K562 (cell line): ENCODE results near the gene NHLH1. TPM values are rescaled to one million over a fixed set of nuclear protein-coding genes. Genes with fewer than 3 reads are reported as not detected.

Source experiments
- ATAC-seq: fragments of 200-7000 bp; cut with Tn5 transposase; 3 replicates; pipeline ENCODE4 v1.9.1; 2020; ENCODE audit warnings: moderate library complexity
- BruUV-seq: library from RNA; stranded (reverse); fragments of 400-500 nt; replicated peaks from 2 replicates; lab custom pipeline; 2021; lab: Mats Ljungman, UMichigan
- CTCF ChIA-PET: fragments of 300-600 bp; formaldehyde crosslinking; extraction: SDS; loops from one replicate; lab custom pipeline; 2021; ENCODE audit warnings: low intra/inter-chr PET ratio; lab: Yijun Ruan, JAX
- POLR2A ChIA-PET: fragments of 300-600, 350-650 bp; sonication (Branson Sonifier 250); formaldehyde crosslinking; extraction: SDS; loops from one replicate; lab custom pipeline; 2021; ENCODE audit warnings: antibody characterized with exemption, inconsistent platforms; lab: Yijun Ruan, JAX
- DNase-seq, 4 experiments: peaks; one replicate each; pipeline versions ENCODE4 v3.0.0 to v3.0.0-alpha.2; 2011 to 2018; ENCODE audit warnings: low spot score in 3 of 4, mixed read lengths in 3 of 4; ENCODE audit errors: extremely low read depth in 1 of 4
- FAIRE-seq: peaks from 2 replicates; lab custom pipeline; 2011; peaks lifted over from hg19 to GRCh38; lab: Jason Lieb, UNC
- H2AFZ ChIP-seq: 2 replicates; pipeline ENCODE4 v1.6.0; 2011; ENCODE audit warnings: low read depth, low read length, control low read depth, inconsistent platforms
- H3K27ac ChIP-seq: fragments of 200-600 bp; 3 replicates; pipeline ENCODE4 v1.8.0; 2011; ENCODE audit warnings: low read depth, mild to moderate bottlenecking, control low read depth, inconsistent platforms, low read length, moderate library complexity, mixed read lengths; ENCODE audit errors: extremely low read depth
- H3K27me3 ChIP-seq, 2 experiments: fragments of 300-600 bp in 1 of 2; 2 replicates in 1 of 2; 3 replicates in 1 of 2; pipeline versions ENCODE4 v1.6.0 to v1.8.0; 2011; ENCODE audit warnings: inconsistent platforms in 2 of 2, low read length in 2 of 2, mild to moderate bottlenecking in 1 of 2, mixed read lengths in 1 of 2, moderate library complexity in 1 of 2; ENCODE audit not compliant: control insufficient read depth in 2 of 2, insufficient read depth in 2 of 2
- H3K36me3 ChIP-seq: fragments of 300-600 bp; 3 replicates; pipeline ENCODE4 v1.8.0; 2011; ENCODE audit warnings: mild to moderate bottlenecking, low read length, inconsistent platforms; ENCODE audit not compliant: control insufficient read depth, insufficient read depth
- H3K4me1 ChIP-seq, 2 experiments: fragments of 200-600 bp in 1 of 2; replicated peaks in 1 of 2; 2 replicates in 1 of 2; 3 replicates in 1 of 2; pipeline versions ENCODE4 v1.5.1 to v1.8.0; 2011; ENCODE audit warnings: inconsistent platforms in 2 of 2, low read length in 2 of 2, mild to moderate bottlenecking in 1 of 2, mixed read lengths in 1 of 2, moderate library complexity in 1 of 2; ENCODE audit not compliant: control insufficient read depth in 2 of 2, insufficient read depth in 2 of 2
- H3K4me2 ChIP-seq: 2 replicates; pipeline ENCODE4 v1.6.1; 2011; ENCODE audit warnings: low read length, control low read depth, inconsistent platforms, mixed read lengths; ENCODE audit not compliant: insufficient read depth
- H3K4me3 ChIP-seq: fragments of 200-600 bp; sonication (generic), shearing (Covaris generic); 2 replicates; pipeline ENCODE4 v1.5.1; 2016; ENCODE audit warnings: control low read depth, inconsistent platforms
- H3K79me2 ChIP-seq: fragments of 200-600 bp; 3 replicates; pipeline ENCODE4 v1.8.0; 2011; ENCODE audit warnings: low read length, inconsistent platforms; ENCODE audit not compliant: control insufficient read depth, insufficient read depth
- H3K9ac ChIP-seq, 2 experiments: 2 replicates each; pipeline versions ENCODE4 v1.6.0 to v1.6.1; 2011; ENCODE audit warnings: low read depth in 2 of 2, low read length in 2 of 2, control low read depth in 1 of 2, inconsistent platforms in 1 of 2, mild to moderate bottlenecking in 1 of 2, mixed read lengths in 1 of 2; ENCODE audit not compliant: insufficient read depth in 1 of 2
- H3K9me1 ChIP-seq: one replicate; pipeline ENCODE4 v1.6.0; 2011; ENCODE audit warnings: inconsistent platforms, mild to moderate bottlenecking, low read length, moderate library complexity; ENCODE audit not compliant: control insufficient read depth, insufficient read depth
- H3K9me3 ChIP-seq: replicated peaks from 2 replicates; pipeline ENCODE4 v1.5.1; 2011; ENCODE audit warnings: low read depth, low read length, inconsistent platforms; ENCODE audit not compliant: control insufficient read depth, insufficient read depth
- H4K20me1 ChIP-seq: replicated peaks from 2 replicates; pipeline ENCODE4 v1.6.1; 2011; ENCODE audit warnings: low read length, inconsistent platforms, mixed read lengths; ENCODE audit not compliant: control insufficient read depth, insufficient read depth
- ARHGAP35 ChIP-seq: fragments of 450-650 bp; IDR thresholded peaks from 2 replicates; pipeline ENCODE4 v1.6.1; 2018; ENCODE audit not compliant: partially characterized antibody
- CEBPG ChIP-seq, 3 experiments: fragments of 200-800 bp in 1 of 3; sonication (Bioruptor generic) in 1 of 3; sonication (generic) in 1 of 3; formaldehyde crosslinking in 1 of 3; IDR thresholded peaks in 2 of 3; conservative IDR thresholded peaks in 1 of 3; 2 replicates each; pipeline versions ENCODE4 v1.6.1 to v1.8.0; 2016 to 2022; ENCODE audit warnings: missing compliant biosample characterization in 2 of 3, missing genetic modification characterization in 2 of 3, mild to moderate bottlenecking in 1 of 3, missing genetic modification reagents in 1 of 3
- EGR1 ChIP-seq: fragments of 450-650 bp; conservative IDR thresholded peaks from 2 replicates; pipeline ENCODE4 v1.6.1; 2017; ENCODE audit warnings: mild to moderate bottlenecking
- ETV6 ChIP-seq, 3 experiments: fragments of 150-350 bp in 1 of 3; sonication (generic) in 1 of 3; formaldehyde crosslinking in 1 of 3; IDR thresholded peaks; 2 replicates each; pipeline versions ENCODE4 v1.6.1 to v1.8.0; 2014 to 2022; ENCODE audit warnings: borderline replicate concordance in 2 of 3, low read depth in 2 of 3, antibody characterized with exemption in 1 of 3, low read length in 1 of 3, mild to moderate bottlenecking in 1 of 3, missing genetic modification reagents in 1 of 3
- GABPB1 ChIP-seq: sonication (generic); formaldehyde crosslinking; IDR thresholded peaks from 2 replicates; pipeline ENCODE4 v1.8.0; 2022; ENCODE audit warnings: mild to moderate bottlenecking, missing genetic modification reagents
- HDAC2 ChIP-seq: fragments of 450-650 bp; IDR thresholded peaks from 2 replicates; pipeline ENCODE4 v1.6.1; 2016; ENCODE audit warnings: mild to moderate bottlenecking
- HNRNPUL1 ChIP-seq: fragments of 200-400 bp; formaldehyde crosslinking; IDR thresholded peaks from 2 replicates; pipeline ENCODE4 v1.6.1; 2017; ENCODE audit warnings: low read length
- KAT2B ChIP-seq: IDR thresholded peaks from one replicate; pipeline ENCODE4 v1.6.1; 2012; ENCODE audit warnings: low read depth, mild to moderate bottlenecking, control low read depth, inconsistent platforms, low read length, moderate library complexity
- LEF1 ChIP-seq: fragments of 450-650 bp; IDR thresholded peaks from 2 replicates; pipeline ENCODE4 v1.6.1; 2016; ENCODE audit warnings: mild to moderate bottlenecking
- MCM5 ChIP-seq: fragments of 450-650 bp; IDR thresholded peaks from 2 replicates; pipeline ENCODE4 v1.6.1; 2016; ENCODE audit warnings: low read depth
- MIER1 ChIP-seq: fragments of 450-650 bp; IDR thresholded peaks from 2 replicates; pipeline ENCODE4 v1.6.1; 2016; ENCODE audit warnings: antibody characterized with exemption, mild to moderate bottlenecking, low read depth
- OTX1 ChIP-seq: fragments of 450-650 bp; formaldehyde crosslinking; IDR thresholded peaks from 2 replicates; pipeline ENCODE4 v1.4.0; 2022; ENCODE audit warnings: mild to moderate bottlenecking
- POLR2B ChIP-seq: fragments of 450-650 bp; IDR thresholded peaks from 2 replicates; pipeline ENCODE4 v1.6.1; 2018; ENCODE audit warnings: low read depth; ENCODE audit not compliant: partially characterized antibody
- RAD21 ChIP-seq, 2 experiments: fragments of 250-450 bp in 1 of 2; fragments of 450-650 bp in 1 of 2; sonication (Bioruptor Pico) in 1 of 2; formaldehyde crosslinking in 1 of 2; IDR thresholded peaks in 1 of 2; conservative IDR thresholded peaks in 1 of 2; 2 replicates each; pipeline versions ENCODE4 v1.4.0 to v1.8.0; 2020 to 2022; ENCODE audit warnings: mild to moderate bottlenecking in 2 of 2, moderate library complexity in 1 of 2
- SOX6 ChIP-seq: fragments of 450-650 bp; IDR thresholded peaks from 2 replicates; pipeline ENCODE4 v1.6.1; 2014; ENCODE audit warnings: mild to moderate bottlenecking
- SP1 ChIP-seq: sonication (generic); formaldehyde crosslinking; IDR thresholded peaks from 2 replicates; pipeline ENCODE4 v1.8.1; 2022; ENCODE audit warnings: mild to moderate bottlenecking, missing genetic modification reagents
- TAL1 ChIP-seq: fragments of 450-650 bp; IDR thresholded peaks from 2 replicates; pipeline ENCODE4 v1.6.1; 2016; ENCODE audit warnings: mild to moderate bottlenecking
- ZNF239 ChIP-seq: fragments of 250-450 bp; sonication (Bioruptor Pico); IDR thresholded peaks from 2 replicates; pipeline ENCODE4 v1.4.0; 2020; ENCODE audit warnings: mild to moderate bottlenecking
- ZNF584 ChIP-seq: fragments of 200-800 bp; sonication (Bioruptor generic); IDR thresholded peaks from 2 replicates; pipeline ENCODE4 v1.6.1; 2016; ENCODE audit warnings: low read depth, mild to moderate bottlenecking, missing genetic modification characterization, missing compliant biosample characterization
- WGBS: fragments of 100-300 bp; shearing (Covaris generic); methylation state at CpG from one replicate; pipeline ENCODE4 v1.1.6; 2016; ENCODE audit warnings: low coverage, mixed read lengths; ENCODE audit not compliant: insufficient coverage; ENCODE audit errors: missing lambda C conversion rate; 5-methylcytosine and 5-hydroxymethylcytosine counted together
- in situ Hi-C: fragments of 300-500 bp; cut with MboI; formaldehyde crosslinking; loops from 4 replicates; pipeline ENCODE4 v1.15.0; 2018; ENCODE audit warnings: inconsistent platforms, mixed read lengths
- intact Hi-C: fragments of 100-400 bp; cut with micrococcal nuclease; formaldehyde crosslinking; loops from 2 replicates; pipeline ENCODE4 v1.14.2; 2022
- polyA plus RNA-seq, 8 experiments: library from polyadenylated mRNA; depleted of rRNA in 4 of 8; stranded (reverse) in 5 of 8; unstranded in 3 of 8; fragments of >200 nt; fragmentation: Nextera tagmentation in 2 of 8; fragmentation: Illumina TruSeq in 1 of 8; extraction: Ambion mirVana in 2 of 8; extraction: Trizol in 1 of 8; gene quantifications; 2 replicates each; pipeline versions ENCODE4 v1.2.1 to v1.2.3, GENCODE V29; 2011 to 2014; ENCODE audit warnings: inconsistent platforms in 1 of 8, missing spikeins in 1 of 8
- total RNA-seq, 7 experiments: library from RNA; depleted of rRNA in 6 of 7; stranded (reverse); fragments of >200 nt in 6 of 7; fragmentation: Illumina TruSeq in 2 of 7; extraction: Trizol in 2 of 7; gene quantifications; 2 replicates each; pipeline versions ENCODE4 v1.2.1 to v1.2.3, GENCODE V29; 2011 to 2021; ENCODE audit warnings: low replicate concordance in 1 of 7
- TF ChIP-seq, protein P1 (sequence below): sonication (generic); formaldehyde crosslinking; IDR thresholded peaks from 2 replicates; pipeline ENCODE4 v1.9.0; 2022; ENCODE audit warnings: mild to moderate bottlenecking, missing genetic modification reagents

NHLH1 gene
- total and polyA plus RNA-seq, 9 of the 15 experiments (the other 6 are each of a cell fraction or from before 2014, with no cell fraction given), result 0.09 to 1.3 (median 0.35) TPM; not detected in 1

DNA sequence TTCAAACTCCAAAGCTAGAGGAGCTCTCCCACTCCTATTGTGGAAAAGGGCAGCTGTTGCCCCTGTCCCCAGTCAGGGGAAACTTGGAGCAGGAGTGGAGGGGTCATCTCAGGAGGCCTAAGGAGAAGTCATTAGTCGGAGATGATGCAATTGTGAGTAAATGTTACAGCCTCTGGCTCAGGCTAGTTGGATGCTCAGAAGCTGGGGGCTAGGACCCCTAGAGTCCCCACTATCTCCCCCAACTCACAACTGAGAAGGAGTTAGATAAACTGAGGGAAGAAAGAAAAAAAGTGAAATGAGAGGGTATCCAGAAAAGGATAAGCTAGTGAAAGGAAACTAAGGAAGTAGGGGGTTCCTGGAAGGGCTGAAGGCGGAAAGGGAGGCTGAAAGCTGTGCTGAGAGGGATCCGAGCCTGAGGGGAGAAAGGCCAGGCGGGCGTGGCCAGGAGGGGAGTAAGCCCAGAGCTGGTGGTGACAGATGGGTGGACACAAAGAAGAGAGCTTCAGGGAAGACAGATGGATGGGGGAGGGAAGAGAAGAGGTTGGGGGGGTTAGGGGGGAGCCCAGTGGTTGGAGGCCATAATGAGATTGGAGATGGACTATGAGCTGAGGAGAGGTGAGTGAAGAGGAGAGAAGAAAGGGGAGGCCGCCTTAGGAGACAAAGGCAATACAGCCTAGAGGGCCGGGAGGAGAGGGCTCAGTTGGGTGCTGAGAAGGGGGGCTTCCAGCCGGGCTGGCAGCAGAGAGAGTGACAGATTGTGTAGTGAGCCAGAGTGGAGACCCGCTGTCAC, 4.5 kb upstream of the NHLH1 start:
- Histone ChIP-seq H3K4me2 (peak overlapping the region; percentile 48; the same call in 1 of the 2 replicates), H3K36me3 (peaks cover 30% of the 10 kb centered on the region; the same call in 2 of the 3 replicates), H4K20me1 (no peaks in the 10 kb centered on the region), H3K9ac (peak overlapping the region; percentile 62 to 81; a peak in 3 of 4 replicates), H2AFZ (peak overlapping the region; percentile 60; the same call in 1 of the 2 replicates), H3K4me3 (no peak overlapping the region), H3K4me1 (peaks cover 18 to 34% of the 10 kb centered on the region in 2 experiments), H3K79me2 (no peaks in the 10 kb centered on the region), H3K27me3 (no peaks in the 10 kb centered on the region), H3K9me3 (no peaks in the 10 kb centered on the region), H3K9me1 (no peaks in the 10 kb centered on the region), H3K27ac (peak overlapping the region; percentile 73)
- BruUV-seq, result no TSS peak
- intact Hi-C loops (loop anchor here (2.0 kb wide), 1 partner anchor 14 kb away; no protein-coding TSS in a partner anchor), in situ Hi-C loops (no loop called here)
- POLR2A ChIA-PET, result interaction anchor here (0.6 to 5.8 kb wide), 15 partner anchors 11 to 375 kb away, joined by 3 to 27 read pairs (median 3); partner anchors contain the start of genes COPA and NCSTN
- peak; percentile 15 for FAIRE-seq
- CTCF ChIA-PET, result no interaction called here
- WGBS, result 5% methylated on average over 6 of the region's 9 CpGs
- ATAC-seq, result peak; percentile 85
- DNase-seq, result peak; percentile 75 to 78 (median 78)
- TF ChIP-seq EGR1 (no peak), TAL1 (peak; percentile 31; the same call in 1 of the 2 replicates), MIER1 (no peak), HDAC2 (peak; percentile 86; the same call in 1 of the 2 replicates), ZNF584 (CRISPR knock-in tag) (peak; percentile 95), SOX6 (0 out of 2 replicates have a peak, but pooled peaks have one; percentile 55), GABPB1 (CRISPR knock-in tag) (no peak), ARHGAP35 (no peak), POLR2B (peak; percentile 62), LEF1 (peak; percentile 89; the same call in 1 of the 2 replicates), ZNF239 (CRISPR knock-in tag) (peak; percentile 56; the same call in 1 of the 2 replicates), RAD21 (CRISPR knock-in tag; conservative IDR thresholded peaks at IDR 0.05 in 1 of 2, IDR thresholded peaks at IDR 0.05 in 1 of 2) (0 out of 4 replicates have a peak, but pooled peaks of 1 of the 2 experiments have one; percentile 23), HNRNPUL1 (no peak), SP1 (CRISPR knock-in tag) (no peak), ETV6 (IDR thresholded peaks at IDR 0.05; ENCODE audit: borderline replicate concordance in 1 of 2, low read depth in 2 of 2, low read length in 1 of 2) (peak in 1 of 2 experiments; percentile 3; a peak in 1 of 4 replicates), ETV6 (CRISPR knock-in tag; IDR thresholded peaks at IDR 0.05; ENCODE audit: borderline replicate concordance) (no peak), KAT2B (no peak), CEBPG (CRISPR knock-in tag; IDR thresholded peaks at IDR 0.05) (peak; percentile 99), CEBPG (tag; conservative IDR thresholded peaks at IDR 0.05 in 1 of 2, IDR thresholded peaks at IDR 0.05 in 1 of 2) (peak; percentile 97 to 100), OTX1 (CRISPR knock-in tag) (peak; percentile 45; the same call in 1 of the 2 replicates), MCM5 (no peak)
- TF ChIP-seq, protein P1, sequence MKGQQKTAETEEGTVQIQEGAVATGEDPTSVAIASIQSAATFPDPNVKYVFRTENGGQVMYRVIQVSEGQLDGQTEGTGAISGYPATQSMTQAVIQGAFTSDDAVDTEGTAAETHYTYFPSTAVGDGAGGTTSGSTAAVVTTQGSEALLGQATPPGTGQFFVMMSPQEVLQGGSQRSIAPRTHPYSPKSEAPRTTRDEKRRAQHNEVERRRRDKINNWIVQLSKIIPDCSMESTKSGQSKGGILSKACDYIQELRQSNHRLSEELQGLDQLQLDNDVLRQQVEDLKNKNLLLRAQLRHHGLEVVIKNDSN, result no peak
